HepG2 (cell line): ENCODE data around the gene RCCD1. TPM values are rescaled to one million over a fixed set of nuclear protein-coding genes. Genes with fewer than 3 reads are reported as not detected.

Source experiments
- ASH2L ChIP-seq: fragments of 300-600, 200-600 bp; sonication (generic); IDR thresholded peaks from 2 replicates; pipeline ENCODE4 v1.7.0; 2017; ENCODE audit warnings: low read depth, mild to moderate bottlenecking, moderate library complexity, mixed read lengths, low read length; ENCODE audit not compliant: insufficient read length
- ATF7-NPFF ChIP-seq: sonication (generic); formaldehyde crosslinking; IDR thresholded peaks from 2 replicates; pipeline ENCODE4 v1.8.1; 2023; ENCODE audit warnings: mild to moderate bottlenecking, low read depth, missing genetic modification reagents, moderate library complexity
- CCAR2 ChIP-seq: fragments of 200-400 bp; formaldehyde crosslinking; optimal IDR thresholded peaks from 2 replicates; pipeline ENCODE3; 2018; ENCODE audit warnings: low read depth, mild to moderate bottlenecking, low read length, moderate library complexity
- EED ChIP-seq: sonication (generic); formaldehyde crosslinking; IDR thresholded peaks from 2 replicates; pipeline ENCODE4 v1.5.0; 2020; ENCODE audit warnings: mild to moderate bottlenecking, missing genetic modification reagents
- ETV5 ChIP-seq: IDR thresholded peaks from 2 replicates; pipeline ENCODE4 v1.6.1; 2018; ENCODE audit warnings: missing biosample characterization, missing genetic modification reagents, inconsistent platforms, borderline replicate concordance
- GMEB1 ChIP-seq: sonication (generic); formaldehyde crosslinking; IDR thresholded peaks from 2 replicates; pipeline ENCODE4 v1.5.1; 2020; ENCODE audit warnings: missing genetic modification reagents, mild to moderate bottlenecking, borderline replicate concordance
- KLF9 ChIP-seq: IDR thresholded peaks from 2 replicates; pipeline ENCODE4 v1.6.1; 2016; ENCODE audit warnings: low read depth
- MED1 ChIP-seq: sonication (generic); formaldehyde crosslinking; IDR thresholded peaks from 2 replicates; pipeline ENCODE4 v1.4.0; 2020; ENCODE audit warnings: missing genetic modification reagents
- MEF2D ChIP-seq: sonication (generic); formaldehyde crosslinking; IDR thresholded peaks from 2 replicates; pipeline ENCODE4 v1.5.1; 2020; ENCODE audit warnings: mild to moderate bottlenecking, missing genetic modification reagents
- MIXL1 ChIP-seq: IDR thresholded peaks from 2 replicates; pipeline ENCODE4 v1.6.1; 2016
- NFE2 ChIP-seq: sonication (generic); formaldehyde crosslinking; IDR thresholded peaks from 2 replicates; pipeline ENCODE4 v1.4.0; 2020; ENCODE audit warnings: missing genetic modification reagents
- NKX3-1 ChIP-seq: sonication (generic); formaldehyde crosslinking; IDR thresholded peaks from 2 replicates; pipeline ENCODE4 v1.5.0; 2020; ENCODE audit warnings: missing genetic modification reagents
- NPAS2 ChIP-seq: sonication (generic); formaldehyde crosslinking; IDR thresholded peaks from 2 replicates; pipeline ENCODE4 v1.8.0; 2022; ENCODE audit warnings: mild to moderate bottlenecking, missing genetic modification reagents, borderline replicate concordance
- POLR2AphosphoS2 ChIP-seq: IDR thresholded peaks from 2 replicates; pipeline ENCODE4 v1.6.1; 2011; ENCODE audit warnings: low read depth, low read length, improper control_type of control experiment
- RBFOX2 ChIP-seq: fragments of 200-400 bp; formaldehyde crosslinking; IDR thresholded peaks from 2 replicates; pipeline ENCODE4 v1.6.1; 2017; ENCODE audit warnings: low read depth, mild to moderate bottlenecking, low read length
- RNF2 ChIP-seq: fragments of 450-650 bp; conservative IDR thresholded peaks from 2 replicates; pipeline ENCODE4 v1.6.1; 2016; ENCODE audit warnings: low read depth
- TEF ChIP-seq: sonication (generic); formaldehyde crosslinking; IDR thresholded peaks from 2 replicates; pipeline ENCODE4 v1.5.0; 2020; ENCODE audit warnings: missing genetic modification reagents
- ZBTB26 ChIP-seq: IDR thresholded peaks from 2 replicates; pipeline ENCODE4 v1.6.1; 2016; ENCODE audit warnings: missing compliant biosample characterization, missing genetic modification reagents, borderline replicate concordance
- ZBTB42 ChIP-seq: sonication (generic); formaldehyde crosslinking; IDR thresholded peaks from 2 replicates; pipeline ENCODE4 v1.5.0; 2020; ENCODE audit warnings: mild to moderate bottlenecking, missing genetic modification reagents
- ZKSCAN1 ChIP-seq: fragments of 150-350 bp; IDR thresholded peaks from 2 replicates; pipeline ENCODE4 v1.6.1; 2014; ENCODE audit warnings: low read length
- ZMYM3 ChIP-seq: sonication (generic); formaldehyde crosslinking; IDR thresholded peaks from 2 replicates; pipeline ENCODE4 v1.5.1; 2020; ENCODE audit warnings: mild to moderate bottlenecking, missing genetic modification reagents
- ZNF17 ChIP-seq: sonication (generic); formaldehyde crosslinking; IDR thresholded peaks from 2 replicates; pipeline ENCODE4 v1.5.0; 2020; ENCODE audit warnings: mild to moderate bottlenecking, missing genetic modification reagents
- ZNF207 ChIP-seq: fragments of 450-650 bp; IDR thresholded peaks from 2 replicates; pipeline ENCODE4 v1.6.1; 2016; ENCODE audit warnings: antibody characterized with exemption, borderline replicate concordance
- ZNF253 ChIP-seq: sonication (generic); formaldehyde crosslinking; IDR thresholded peaks from 2 replicates; pipeline ENCODE4 v1.8.0; 2022; ENCODE audit warnings: mild to moderate bottlenecking, missing genetic modification reagents, borderline replicate concordance
- ZNF615 ChIP-seq: sonication (generic); formaldehyde crosslinking; IDR thresholded peaks from 2 replicates; pipeline ENCODE4 v1.5.0; 2020; ENCODE audit warnings: mild to moderate bottlenecking, missing genetic modification reagents, borderline replicate concordance
- ZNF790 ChIP-seq: sonication (generic); formaldehyde crosslinking; IDR thresholded peaks from 2 replicates; pipeline ENCODE4 v1.8.0; 2022; ENCODE audit warnings: missing genetic modification reagents, mild to moderate bottlenecking, borderline replicate concordance
- polyA plus RNA-seq, 8 experiments: library from polyadenylated mRNA; depleted of rRNA in 3 of 8; stranded (reverse) in 7 of 8; unstranded in 1 of 8; fragments of >200 nt; fragmentation: Illumina TruSeq in 4 of 8; extraction: Trizol in 4 of 8; gene quantifications; 2 replicates each; pipeline versions ENCODE4 v1.2.1 to v1.2.3, GENCODE V29; 2011 to 2016; ENCODE audit warnings: low read depth in 4 of 8, missing spikeins in 1 of 8, mixed read lengths in 1 of 8; ENCODE audit not compliant: insufficient read depth in 1 of 8
- total RNA-seq, 5 experiments: library from RNA; depleted of rRNA; stranded (reverse); fragments of >200 nt; fragmentation: Illumina TruSeq; extraction: Trizol; gene quantifications; 2 replicates each; pipeline ENCODE4 v1.2.3, GENCODE V29; 2016; ENCODE audit warnings: low read depth in 1 of 5

RCCD1 gene
- total and polyA plus RNA-seq, 2 of the 13 experiments (the other 11 are each of a cell fraction or from before 2014, with no cell fraction given), result 14.1 to 15.1 TPM

- TF ChIP-seq ZNF207, result no peak
- TF ChIP-seq MIXL1 (CRISPR knock-in tag), result no peak
- TF ChIP-seq RNF2, result peak; percentile 82
- peak; percentile 63; the same call in 1 of the 2 replicates for TF ChIP-seq MEF2D
- peak; percentile 74; the same call in 1 of the 2 replicates for TF ChIP-seq GMEB1
- 0 out of 2 replicates have a peak, but pooled peaks have one; percentile 77 for TF ChIP-seq ZBTB42
- TF ChIP-seq ASH2L, result peak; percentile 83
- TF ChIP-seq CCAR2, result no peak
- 0 out of 2 replicates have a peak, but pooled peaks have one; percentile 26 for TF ChIP-seq ZNF615
- peak; percentile 62 for TF ChIP-seq ZMYM3 (CRISPR knock-in tag)
- TF ChIP-seq ZBTB26 (CRISPR knock-in tag), result 0 out of 2 replicates have a peak, but pooled peaks have one; percentile 38
- TF ChIP-seq ZKSCAN1, result no peak
- no peak for TF ChIP-seq TEF
- TF ChIP-seq ZNF253, result no peak
- TF ChIP-seq NKX3-1 (CRISPR knock-in tag), result 0 out of 2 replicates have a peak, but pooled peaks have one; percentile 39
- TF ChIP-seq POLR2AphosphoS2, result no peak
- no peak for TF ChIP-seq NFE2 (CRISPR knock-in tag)
- peak; percentile 38; the same call in 1 of the 2 replicates for TF ChIP-seq ETV5 (CRISPR knock-in tag)
- peak; percentile 90; the same call in 1 of the 2 replicates for TF ChIP-seq ATF7-NPFF (CRISPR knock-in tag)
- TF ChIP-seq KLF9 (CRISPR knock-in tag), result peak; percentile 88
- TF ChIP-seq ZNF790 (CRISPR knock-in tag), result peak; percentile 87; the same call in 1 of the 2 replicates
- TF ChIP-seq NPAS2 (CRISPR knock-in tag), result no peak
- TF ChIP-seq RBFOX2, result peak; percentile 87
- TF ChIP-seq ZNF17, result 0 out of 2 replicates have a peak, but pooled peaks have one; percentile 48
- no peak for TF ChIP-seq EED
- peak; percentile 71 for TF ChIP-seq MED1 (CRISPR knock-in tag)
These were observed at the start of gene RCCD1 (continued) for GRCh38 chr15:90954712-90955623.
